GM15510 (cell line): Measurements from ENCODE around the gene MAP3K8.

Experiments
- POLR2A ChIP-seq: IDR thresholded peaks from 3 replicates; pipeline ENCODE4 v1.6.1; 2011; ENCODE audit warnings: borderline replicate concordance; ENCODE audit not compliant: insufficient read length; ENCODE audit errors: extremely low read depth

MAP3K8 gene

GRCh38 chr10:30433730-30434272 is at the start of gene MAP3K8:
Gene MAP3K8 (plus strand): TSS chr10:30434184. CDS start chr10:30438939, 4,755 bp downstream.
- TF ChIP-seq POLR2A: peak; percentile 78

GRCh38 chr10:30384701-30385201 is 49.2 kb upstream of the MAP3K8 start:
- no peak for TF ChIP-seq POLR2A

- no peak for TF ChIP-seq POLR2A
Observed at GRCh38 chr10:30386801-30387588, 47.0 kb upstream of the MAP3K8 start.

- TF ChIP-seq POLR2A: no peak
Observed at GRCh38 chr10:30387646-30388243, 46.2 kb upstream of the MAP3K8 start.

GRCh38 chr10:30389543-30389942 is 44.4 kb upstream of the MAP3K8 start:
- TF ChIP-seq POLR2A: no peak

GRCh38 chr10:30390207-30390606 is 43.8 kb upstream of the MAP3K8 start:
- no peak for TF ChIP-seq POLR2A

- no peak for TF ChIP-seq POLR2A
Observed at GRCh38 chr10:30391266-30391665, 42.7 kb upstream of the MAP3K8 start.

- no peak for TF ChIP-seq POLR2A
Observed at GRCh38 chr10:30392564-30392990, 41.4 kb upstream of the MAP3K8 start.

- TF ChIP-seq POLR2A: no peak
Observed at GRCh38 chr10:30396293-30396692, 37.7 kb upstream of the MAP3K8 start.

- no peak for TF ChIP-seq POLR2A
Observed at GRCh38 chr10:30396698-30397097, 37.3 kb upstream of the MAP3K8 start.

GRCh38 chr10:30398193-30398592 is 35.8 kb upstream of the MAP3K8 start:
- no peak for TF ChIP-seq POLR2A

GRCh38 chr10:30398788-30399187 is 35.2 kb upstream of the MAP3K8 start:
- TF ChIP-seq POLR2A: no peak

GRCh38 chr10:30403494-30403893 is 30.5 kb upstream of the MAP3K8 start:
- no peak for TF ChIP-seq POLR2A

- no peak for TF ChIP-seq POLR2A
Observed at GRCh38 chr10:30404540-30404939, 29.4 kb upstream of the MAP3K8 start.

GRCh38 chr10:30411263-30411662 is 22.7 kb upstream of the MAP3K8 start:
- no peak for TF ChIP-seq POLR2A
